ENCODE measurements around the gene SLC8A2. TPM values are rescaled to one million over a fixed set of nuclear protein-coding genes. Genes with fewer than 3 reads are reported as not detected.

Gene SLC8A2
- total RNA-seq, 1 donor from 2014 or later: 3.7 TPM

GRCh38 chr19:47436712-47437401 is 34.8 kb downstream of the SLC8A2 start:
- DNase-seq (ENCODE audit: low spot score in 2 of 2, unreplicated experiment in 2 of 2): peak in 1 of 2 experiments; percentile 89
- H3K4me3 Mint-ChIP-seq: no peak overlapping the region
- no peak overlapping the region for H3K27ac Mint-ChIP-seq
- H3K4me1 Mint-ChIP-seq: no peaks in the 10 kb centered on the region
- no peaks in the 10 kb centered on the region for H3K9me3 Mint-ChIP-seq
- no peaks in the 10 kb centered on the region for H3K36me3 Mint-ChIP-seq
- peak; percentile 88 for TF ChIP-seq CTCF (IDR thresholded peaks at IDR 0.05; ENCODE audit: unreplicated experiment)
- H3K27me3 Mint-ChIP-seq (ENCODE audit: low read depth): peaks cover 38% of the 10 kb centered on the region

- no peak for TF ChIP-seq CTCF (IDR thresholded peaks at IDR 0.05; ENCODE audit: unreplicated experiment)
- no peak overlapping the region for H3K4me3 Mint-ChIP-seq
- H3K27ac Mint-ChIP-seq: no peak overlapping the region
- H3K36me3 Mint-ChIP-seq: no peaks in the 10 kb centered on the region
- peaks cover 38% of the 10 kb centered on the region for H3K27me3 Mint-ChIP-seq (ENCODE audit: low read depth)
- no peaks in the 10 kb centered on the region for H3K9me3 Mint-ChIP-seq
- DNase-seq (ENCODE audit: low spot score in 2 of 2, unreplicated experiment in 2 of 2): no peak
- H3K4me1 Mint-ChIP-seq: no peaks in the 10 kb centered on the region
Measured at GRCh38 chr19:47435883-47436417, 35.7 kb downstream of the SLC8A2 start.

- Mint-ChIP-seq H3K27me3 (ENCODE audit: low read depth) (peaks cover 38% of the 10 kb centered on the region), H3K4me3 (no peak overlapping the region), H3K36me3 (no peaks in the 10 kb centered on the region), H3K27ac (no peak overlapping the region), H3K9me3 (no peaks in the 10 kb centered on the region), H3K4me1 (peaks cover under 1% of the 10 kb centered on the region)
- no peak for DNase-seq (ENCODE audit: low spot score in 2 of 2, unreplicated experiment in 2 of 2)
- no peak for TF ChIP-seq CTCF (IDR thresholded peaks at IDR 0.05; ENCODE audit: unreplicated experiment)
Measured at GRCh38 chr19:47435196-47435595, 36.5 kb downstream of the SLC8A2 start.

GRCh38 chr19:47434088-47434487 is 37.6 kb downstream of the SLC8A2 start:
- no peak for DNase-seq (ENCODE audit: low spot score in 2 of 2, unreplicated experiment in 2 of 2)
- no peak for TF ChIP-seq CTCF (IDR thresholded peaks at IDR 0.05; ENCODE audit: unreplicated experiment)
- Mint-ChIP-seq H3K27ac (no peak overlapping the region), H3K36me3 (no peaks in the 10 kb centered on the region), H3K9me3 (no peaks in the 10 kb centered on the region), H3K4me1 (peaks cover 7% of the 10 kb centered on the region), H3K27me3 (ENCODE audit: low read depth) (peaks cover 40% of the 10 kb centered on the region), H3K4me3 (no peak overlapping the region)

GRCh38 chr19:47433121-47433520 is 38.6 kb downstream of the SLC8A2 start:
- H3K4me1 Mint-ChIP-seq: peaks cover 7% of the 10 kb centered on the region
- no peaks in the 10 kb centered on the region for H3K36me3 Mint-ChIP-seq
- peaks cover 37% of the 10 kb centered on the region for H3K27me3 Mint-ChIP-seq (ENCODE audit: low read depth)
- no peak for TF ChIP-seq CTCF (IDR thresholded peaks at IDR 0.05; ENCODE audit: unreplicated experiment)
- no peak overlapping the region for H3K27ac Mint-ChIP-seq
- DNase-seq (ENCODE audit: low spot score in 2 of 2, unreplicated experiment in 2 of 2): no peak
- no peak overlapping the region for H3K4me3 Mint-ChIP-seq
- H3K9me3 Mint-ChIP-seq: no peaks in the 10 kb centered on the region

Measured in mesothelial cell of epicardium (in vitro differentiated cells).